IPS DF 4.7 (cell line): Measurements from ENCODE around the gene NECTIN1.
"Not testable (repeated sequence)": the region's sequence is repeated elsewhere in the genome, so short reads cannot be mapped to it uniquely, and the experiment has no call there.

Experiments
- DNase-seq: peaks from one replicate; pipeline ENCODE4 v3.0.0-alpha.2; 2013; ENCODE audit warnings: low spot score; ENCODE audit errors: extremely low read depth

Gene NECTIN1

DNA sequence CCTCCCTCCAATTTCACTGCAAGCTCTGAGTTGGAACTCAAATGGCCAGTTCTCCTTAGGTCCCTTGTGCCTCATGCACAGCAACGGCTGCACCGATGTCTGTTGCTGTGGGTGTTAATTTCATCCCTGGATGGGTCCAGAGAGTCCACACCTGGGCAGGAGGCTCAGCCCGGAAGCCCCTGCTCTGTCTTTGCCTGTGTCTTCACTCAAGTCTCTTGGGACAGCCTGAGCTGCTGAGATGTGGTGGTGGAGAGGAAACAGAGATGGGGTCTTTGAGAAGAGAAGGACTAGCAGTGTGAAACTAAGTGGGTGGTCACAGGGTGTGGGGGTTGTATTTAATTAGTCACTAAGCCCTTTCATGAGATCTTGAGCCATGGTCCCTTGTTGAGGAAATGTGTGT lies 109.3 kb downstream of the NECTIN1 start:
- DNase-seq, result no peak

DNA sequence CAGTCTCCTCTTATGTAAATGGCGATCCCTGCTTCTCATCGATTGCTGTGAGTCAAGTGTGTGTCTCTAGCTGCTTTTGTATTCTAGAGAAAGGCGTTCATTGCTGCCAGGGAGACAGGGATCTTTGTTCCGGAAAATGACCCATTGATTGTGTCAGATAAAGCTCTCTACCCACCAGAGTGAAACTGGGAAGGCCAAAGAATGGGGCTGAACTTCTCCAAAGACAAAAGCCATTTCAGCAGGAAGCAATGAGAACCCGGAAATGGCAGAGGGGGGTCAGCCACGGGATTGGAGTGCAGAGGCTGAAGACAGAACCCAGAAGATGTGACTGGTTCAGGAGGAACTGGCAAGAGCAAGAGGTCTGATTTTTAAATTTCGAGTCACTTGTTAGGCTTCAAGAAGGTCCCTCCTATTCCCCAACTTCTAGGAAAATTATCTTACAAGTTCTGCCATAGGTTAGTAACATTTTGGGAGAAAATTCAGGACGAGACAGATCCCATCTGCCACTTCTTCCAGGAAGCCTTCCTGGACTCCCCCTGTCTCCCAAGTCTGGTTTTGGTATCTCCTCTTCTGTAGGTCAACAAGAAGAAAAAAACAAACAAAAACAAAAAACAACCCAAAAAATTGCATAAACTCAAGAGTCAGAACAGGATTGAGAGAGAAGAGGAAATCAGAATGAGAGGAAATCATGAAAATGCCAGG lies 110.6 kb downstream of the NECTIN1 start:
- DNase-seq, result no peak

DNA sequence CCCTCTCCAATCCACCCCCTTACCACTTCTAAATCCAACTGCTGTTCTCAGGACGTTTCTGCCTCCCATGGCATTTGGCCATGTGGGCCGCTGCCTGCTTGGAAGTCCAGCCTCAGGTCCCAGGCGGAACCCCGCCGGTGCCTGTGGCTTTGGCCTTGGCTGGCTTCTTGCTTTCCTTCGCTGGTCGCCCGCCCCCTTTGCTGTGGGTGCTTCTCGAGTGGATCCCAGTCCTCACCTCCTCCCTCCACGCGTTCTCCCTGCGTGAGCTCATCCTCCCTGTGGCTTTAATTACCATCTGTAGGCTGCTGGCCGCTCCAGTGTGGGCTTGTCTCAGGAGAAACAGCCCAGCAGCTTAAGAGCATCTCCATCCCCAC lies 111.7 kb downstream of the NECTIN1 start:
- no peak for DNase-seq

DNA sequence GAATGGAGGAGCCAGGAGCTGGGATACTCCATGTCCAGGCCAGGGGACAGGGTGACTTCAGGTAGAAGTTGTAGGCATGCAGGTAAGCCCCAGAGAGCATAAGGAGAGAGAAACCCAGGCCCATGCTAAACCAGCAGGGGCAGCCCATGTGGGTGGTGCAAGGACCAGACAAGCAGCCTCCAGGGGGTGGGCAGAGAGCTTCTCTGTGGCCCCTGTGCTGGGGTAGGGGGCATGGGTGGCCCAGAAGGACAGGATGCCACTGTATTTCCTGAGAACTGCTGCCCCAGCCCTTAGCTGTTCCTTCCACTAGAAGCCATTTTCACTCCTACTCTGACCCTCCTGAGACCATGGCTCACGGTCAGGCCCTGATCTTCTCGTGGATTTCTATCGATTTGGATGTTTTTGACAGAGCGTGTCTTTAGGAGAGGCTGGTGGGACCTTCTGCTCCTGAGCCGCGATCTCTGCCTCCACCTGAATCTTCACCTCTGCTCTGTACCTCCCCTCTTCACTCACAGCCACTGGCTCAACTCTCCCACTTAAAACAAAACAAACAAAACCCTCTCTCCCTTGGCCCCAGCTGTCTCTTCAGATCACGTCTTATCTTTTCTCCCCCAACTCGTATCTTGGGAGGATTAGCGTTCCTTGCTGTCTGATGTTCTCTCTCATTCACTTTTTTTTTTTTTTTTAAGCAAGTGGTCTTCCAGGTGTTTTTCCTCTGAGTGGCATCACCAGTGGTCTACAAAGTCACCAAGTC lies 112.2 kb downstream of the NECTIN1 start:
- DNase-seq, result no peak

DNA sequence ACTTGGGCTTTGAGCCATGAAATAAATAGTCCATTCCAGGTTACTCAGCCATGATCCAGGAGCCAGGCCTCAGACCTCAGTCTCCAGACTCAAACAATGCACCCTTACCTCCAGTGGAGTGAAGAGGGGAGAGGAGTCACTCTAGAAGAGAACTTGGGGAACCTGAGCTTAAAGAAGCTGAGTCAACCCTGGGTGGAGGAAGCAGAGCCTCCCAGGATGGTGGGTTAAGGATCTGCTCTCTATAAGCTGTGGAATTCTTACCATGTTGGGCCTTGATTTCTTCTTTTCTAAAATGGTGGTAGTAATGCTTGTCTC lies 113.2 kb downstream of the NECTIN1 start:
- no peak for DNase-seq

DNA sequence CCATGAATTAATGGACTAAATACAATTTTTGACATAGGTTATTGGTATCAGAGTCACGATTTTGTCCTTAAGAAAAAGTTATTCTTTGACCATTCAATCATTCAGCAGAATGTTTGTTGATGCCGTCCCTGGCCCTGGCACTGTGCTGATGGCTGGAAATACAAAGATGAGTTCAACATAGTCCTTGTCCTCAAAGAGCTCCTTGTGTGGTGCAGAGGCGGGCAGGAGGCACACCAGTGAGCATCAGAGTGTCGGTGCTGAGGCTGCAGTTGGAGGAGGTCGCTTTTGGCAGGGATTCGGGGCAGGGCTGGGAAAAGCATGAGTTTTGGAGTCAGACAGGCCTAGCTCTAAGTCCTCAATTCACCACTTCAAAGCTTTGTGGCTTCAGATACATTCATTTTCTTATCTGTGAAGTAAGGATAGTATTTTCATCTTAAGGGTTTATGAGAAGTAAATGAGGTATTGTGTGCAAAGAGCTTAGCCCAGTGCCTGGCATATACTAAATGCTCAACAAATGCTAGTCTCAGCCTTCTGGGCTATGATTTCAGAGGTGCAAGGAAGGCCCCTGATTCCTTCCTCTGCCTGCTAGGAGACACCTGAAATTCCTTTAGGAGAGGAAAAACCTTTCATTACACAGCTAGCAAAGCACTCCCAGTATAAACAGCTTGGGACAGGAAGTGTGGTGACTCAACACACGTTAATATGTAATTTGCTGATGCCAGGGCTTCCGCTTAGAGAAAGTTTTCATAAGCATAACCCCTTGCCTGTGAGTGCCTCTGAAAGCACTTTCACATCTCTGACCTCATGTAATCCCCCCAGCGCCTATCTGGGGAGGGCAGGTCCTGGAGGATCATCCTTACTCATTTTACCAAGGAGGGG lies 113.8 kb downstream of the NECTIN1 start:
- no peak for DNase-seq

DNA sequence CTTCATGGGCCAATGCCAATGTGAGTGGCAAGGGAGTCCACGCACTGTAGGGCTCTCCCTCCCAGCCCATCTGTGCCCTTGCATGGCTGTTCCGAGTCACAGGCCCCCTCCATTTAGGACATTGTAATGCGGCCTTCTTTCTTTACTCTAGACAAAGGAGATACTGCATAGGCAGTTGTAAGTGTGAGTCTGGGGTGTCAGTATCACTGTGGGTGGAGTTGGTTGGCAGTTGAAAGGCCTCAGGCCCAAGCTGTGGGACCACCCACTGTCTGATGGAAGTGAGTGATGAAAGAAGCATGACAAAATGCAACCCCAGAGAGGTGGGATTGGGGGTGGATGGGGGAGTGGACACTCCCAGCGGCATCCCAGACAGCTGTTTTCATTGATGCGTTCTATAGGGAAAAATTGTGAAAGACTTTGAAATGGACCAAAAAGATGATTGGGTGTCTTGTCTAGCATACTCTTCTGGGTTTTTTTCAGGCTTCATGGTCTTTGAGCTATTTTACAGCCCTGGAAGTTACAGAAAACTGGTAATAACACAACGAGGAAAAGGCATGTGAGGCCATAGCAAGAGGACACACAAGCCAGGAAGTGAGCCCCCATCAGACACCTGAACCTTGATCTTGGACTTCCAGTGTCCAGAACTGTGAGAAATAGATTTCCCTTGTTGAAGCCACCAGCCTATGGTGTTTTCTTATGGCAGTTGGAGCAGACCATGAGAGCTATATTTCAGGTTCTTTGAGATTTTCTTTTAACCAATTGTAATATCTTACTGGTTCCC lies 114.6 kb downstream of the NECTIN1 start:
- DNase-seq, result no peak

DNA sequence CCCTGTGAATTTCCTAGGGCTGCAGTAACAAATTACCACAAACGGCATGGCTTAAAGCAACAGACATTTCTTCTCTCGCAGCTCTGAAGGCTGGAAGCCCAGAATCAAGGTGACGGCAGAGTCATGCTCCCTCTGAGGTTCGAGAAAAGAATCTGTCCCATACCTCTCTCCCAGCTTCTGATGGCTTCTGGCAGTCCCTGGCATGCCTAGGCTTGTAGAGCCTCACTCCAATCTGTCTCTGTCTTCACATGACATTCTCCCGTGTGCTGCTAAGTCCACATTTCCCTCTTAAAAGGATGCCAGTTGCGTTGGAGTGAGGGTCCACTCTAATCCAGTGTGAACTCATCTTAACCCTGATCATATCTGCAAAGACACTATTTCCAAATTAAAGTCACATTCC lies 116.2 kb downstream of the NECTIN1 start:
- DNase-seq, result no peak

DNA sequence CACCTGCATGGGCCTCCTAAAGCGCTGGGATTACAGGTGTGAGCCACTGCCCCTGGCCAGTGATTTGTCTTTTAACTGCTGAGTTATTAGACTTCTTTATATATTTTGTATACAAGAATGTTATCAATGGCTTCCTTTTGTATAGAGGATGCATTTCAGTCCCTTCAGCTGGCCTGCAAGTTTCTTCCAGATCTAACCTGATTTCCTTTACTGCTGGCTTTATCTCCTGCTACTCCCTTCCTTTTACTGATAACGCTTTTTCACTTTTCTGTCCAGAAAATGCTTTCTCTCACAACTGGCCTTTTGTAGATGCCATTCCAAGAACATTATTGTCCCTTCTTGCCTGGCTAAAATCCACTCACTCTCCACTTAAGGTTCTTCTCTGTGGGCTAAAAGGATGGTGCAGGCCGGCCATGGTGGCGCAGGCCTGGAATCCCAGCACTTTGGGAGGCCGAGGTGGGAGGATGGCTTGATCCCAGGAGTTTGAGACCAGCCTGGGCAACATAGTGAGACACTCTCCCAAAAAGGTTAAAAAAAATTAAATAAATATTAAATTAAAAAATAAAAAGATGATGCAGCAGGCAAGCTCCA lies 118.1 kb downstream of the NECTIN1 start:
- no peak for DNase-seq

DNA sequence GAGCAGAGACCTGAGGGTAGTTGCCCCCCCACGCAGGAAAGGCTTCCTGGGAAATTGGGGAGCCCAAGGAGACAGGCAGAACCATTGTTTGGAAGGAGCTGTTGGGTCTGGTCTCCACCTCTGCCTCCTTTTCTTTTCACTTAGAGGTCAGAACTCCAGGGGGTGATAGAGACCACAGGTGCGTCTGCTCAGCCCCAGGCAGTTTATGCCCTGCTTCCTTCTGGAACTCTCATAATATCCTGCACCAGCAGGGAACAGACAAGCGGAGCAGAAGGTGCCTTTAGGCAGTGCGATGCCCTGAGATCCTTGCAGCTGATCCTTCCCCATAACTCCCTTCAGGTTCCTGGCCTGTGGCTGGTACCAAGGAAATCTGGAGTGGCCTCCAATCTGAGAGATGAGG lies 120.2 kb downstream of the NECTIN1 start:
- DNase-seq, result no peak

DNA sequence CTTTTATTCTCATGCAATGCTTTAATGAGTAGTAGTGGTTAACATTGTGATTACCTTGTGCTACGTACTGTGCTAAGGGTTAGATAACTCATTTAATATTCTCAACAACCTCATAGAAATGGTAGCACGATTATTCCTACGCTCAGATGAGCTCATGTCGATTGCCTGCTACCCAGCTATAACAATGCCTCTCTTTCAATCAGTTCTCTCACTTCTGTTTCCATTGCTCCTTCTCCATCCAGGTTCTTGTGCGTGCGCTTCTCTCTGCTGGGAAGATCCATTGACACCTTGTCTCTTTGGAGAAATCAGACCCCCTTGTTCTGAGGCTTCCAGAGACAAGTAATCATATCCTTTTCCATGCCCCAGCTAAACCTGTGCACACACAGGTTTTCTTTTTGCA lies 120.8 kb downstream of the NECTIN1 start:
- no peak for DNase-seq

DNA sequence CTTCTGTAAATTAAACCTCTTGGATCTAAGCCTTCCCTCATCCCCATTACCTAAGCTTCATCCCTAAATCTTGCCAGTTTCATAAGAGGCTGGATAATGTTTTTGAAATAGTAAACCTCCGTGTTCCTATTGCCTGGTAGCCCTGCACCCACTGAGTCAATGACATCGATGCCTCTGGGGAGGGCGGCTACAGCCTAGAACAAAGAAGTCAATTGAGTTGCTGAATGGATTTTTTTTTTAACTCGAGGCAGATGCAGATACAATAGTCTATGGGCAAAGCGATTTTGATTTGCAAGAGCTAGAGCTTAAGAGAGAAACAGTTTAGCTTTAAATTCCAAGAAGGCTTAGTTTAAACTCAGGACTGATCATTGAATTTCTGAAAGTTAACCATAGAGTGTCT lies 121.3 kb downstream of the NECTIN1 start:
- no peak for DNase-seq

DNA sequence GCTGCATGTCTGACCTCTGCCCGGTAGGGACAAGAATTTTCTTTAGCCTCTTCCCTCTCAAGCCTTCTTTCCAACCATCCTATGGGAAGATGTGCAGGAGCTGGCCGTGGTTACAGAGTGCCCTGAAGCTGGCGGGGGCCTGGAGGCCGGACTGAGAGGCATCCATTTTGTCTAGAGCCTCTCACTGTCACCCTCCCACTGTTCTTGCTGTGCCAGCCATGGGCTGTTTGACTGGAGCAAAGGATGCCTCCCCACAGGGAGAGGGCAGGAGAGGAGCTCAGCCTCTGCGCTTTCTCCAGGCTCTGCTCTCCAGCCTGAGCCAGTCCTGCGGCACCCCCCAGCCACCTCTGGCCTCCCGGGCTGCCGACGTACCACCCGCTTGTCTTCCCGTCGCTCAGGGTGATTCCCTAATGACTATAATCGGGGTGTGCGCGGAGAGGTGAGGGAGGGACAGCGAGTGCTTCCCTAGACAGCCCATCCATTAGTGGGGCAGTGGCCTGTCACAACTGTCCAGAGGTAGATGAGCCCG lies 123.8 kb downstream of the NECTIN1 start:
- DNase-seq, result no peak

DNA sequence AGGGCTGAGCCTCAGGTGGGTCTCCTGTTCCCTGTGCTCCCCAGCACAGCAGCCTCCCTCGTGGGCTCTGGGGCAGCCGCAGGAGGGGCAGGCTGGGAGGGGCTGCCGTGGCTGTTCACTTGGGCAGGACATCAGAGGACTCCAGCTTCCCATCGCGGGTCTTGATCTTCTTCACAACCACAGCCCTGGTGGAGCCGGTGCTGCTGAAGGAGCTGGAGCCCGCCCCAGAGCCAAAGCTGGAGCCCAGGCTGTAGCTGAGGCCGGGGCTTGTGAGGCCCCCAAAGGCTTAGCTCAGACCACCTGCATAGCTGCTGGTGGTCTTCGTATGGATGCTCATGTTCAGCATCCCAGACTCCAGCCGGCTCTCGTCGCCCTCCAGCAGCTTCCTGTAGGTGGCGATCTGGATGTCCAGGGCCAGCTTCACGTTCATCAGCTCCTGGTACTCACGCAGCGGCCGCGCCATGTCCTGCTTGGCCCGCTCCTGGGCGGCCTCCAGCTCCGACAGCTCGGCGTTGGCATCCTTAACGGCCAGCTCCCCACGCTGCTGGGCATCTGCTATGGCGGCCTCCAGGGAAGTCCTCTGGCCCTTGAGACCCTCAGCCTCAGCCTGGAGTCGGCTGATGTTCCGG lies 126.1 kb downstream of the NECTIN1 start:
- no peak for DNase-seq

DNA sequence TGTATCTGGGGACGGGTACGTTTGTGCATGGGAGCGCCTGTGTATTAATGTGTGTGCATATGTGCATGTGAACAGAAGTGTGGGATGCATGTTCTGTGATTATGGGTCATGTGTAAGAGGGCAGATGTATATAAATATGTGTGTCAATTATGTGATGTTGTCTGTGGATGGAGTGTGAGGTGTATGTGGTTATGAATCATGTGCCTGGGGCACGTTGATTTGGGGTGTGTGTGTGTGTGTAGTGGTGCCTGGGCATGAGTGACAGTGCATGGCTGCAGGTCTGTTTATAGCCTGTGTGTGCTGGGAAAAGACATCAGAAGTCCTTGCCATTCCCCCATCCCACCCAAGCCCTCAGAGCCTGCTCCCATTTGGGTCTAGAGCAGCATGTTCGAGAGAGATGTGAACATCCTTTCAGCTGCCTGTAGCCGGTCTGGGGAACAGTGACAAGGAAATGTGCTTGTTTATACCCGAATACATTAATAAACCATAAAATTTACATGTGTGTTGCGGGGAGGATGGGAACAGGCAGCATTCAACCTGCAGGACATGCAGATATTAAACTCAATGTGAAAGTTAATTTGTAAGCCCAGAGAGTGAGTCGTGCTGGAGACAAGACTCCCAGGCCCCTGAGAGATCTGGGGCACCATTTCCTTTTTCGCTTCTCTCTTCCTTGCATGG lies 129.0 kb downstream of the NECTIN1 start:
- DNase-seq, result no peak

DNA sequence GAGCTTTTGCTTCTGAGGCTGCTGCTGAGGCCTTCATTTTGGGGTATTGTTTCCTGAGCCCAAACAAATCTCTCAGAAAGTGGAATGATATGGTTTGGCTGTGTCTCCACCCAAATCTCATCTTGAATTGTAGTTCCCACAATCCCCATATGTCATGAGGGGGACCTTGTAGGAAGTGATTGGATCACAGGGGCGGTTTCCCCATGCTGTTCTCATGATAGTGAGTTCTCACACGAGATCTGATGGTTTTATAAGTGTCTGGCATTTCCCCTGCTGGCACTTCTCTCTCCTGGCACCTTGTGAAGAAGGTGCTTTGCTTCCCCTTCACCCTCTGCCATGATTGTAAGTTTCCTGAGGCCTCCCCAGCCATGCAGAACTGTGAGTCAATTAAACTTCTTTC lies 133.1 kb downstream of the NECTIN1 start:
- DNase-seq, result not testable (repeated sequence)

DNA sequence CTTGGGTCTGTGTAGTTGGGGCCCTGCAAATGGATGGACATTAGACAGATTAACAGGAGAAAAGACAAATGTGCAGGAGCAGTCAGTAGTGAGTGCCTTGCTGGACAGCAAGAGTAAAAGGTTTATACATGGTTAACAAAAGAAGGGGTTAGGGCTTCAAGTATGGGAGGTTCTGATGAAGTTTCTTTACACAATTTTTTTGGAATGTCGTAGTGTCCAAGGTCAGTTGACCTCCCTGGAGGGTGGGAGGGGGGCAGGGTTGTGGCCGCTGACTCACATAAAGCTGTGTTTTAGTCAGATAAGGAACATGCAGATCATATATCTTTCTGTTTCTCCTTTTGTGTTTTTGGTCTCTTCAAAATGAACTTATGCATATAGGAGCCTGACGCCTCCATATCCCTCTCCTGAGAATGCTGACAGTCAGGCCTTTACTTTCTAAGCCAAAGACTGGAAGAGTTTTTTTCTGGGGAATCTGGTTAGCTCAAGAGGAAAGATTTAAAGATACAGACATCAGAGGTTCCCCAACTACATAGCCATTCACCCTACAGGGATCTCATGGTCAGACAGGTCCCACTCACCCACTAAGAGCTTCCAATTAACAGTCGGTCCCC lies 134.3 kb downstream of the NECTIN1 start:
- no peak for DNase-seq

DNA sequence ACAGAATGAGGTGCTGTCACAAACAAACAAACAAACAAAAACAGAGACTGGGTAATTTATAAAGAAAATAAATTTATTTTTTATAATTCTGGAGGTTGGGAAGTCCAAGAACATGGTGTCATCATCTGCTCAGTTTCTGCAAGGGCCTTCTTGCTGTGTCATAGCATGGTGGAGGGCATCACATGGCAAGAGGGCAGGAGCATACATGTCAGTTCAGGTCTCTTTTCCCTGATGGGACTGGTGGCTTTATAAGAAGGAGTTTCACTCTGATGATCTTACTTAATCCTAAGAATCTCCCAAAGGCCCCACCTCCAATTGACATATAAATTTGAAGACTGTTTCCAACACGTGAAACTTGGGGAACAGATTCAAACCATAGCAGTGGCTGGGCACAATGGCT lies 135.7 kb downstream of the NECTIN1 start:
- no peak for DNase-seq

DNA sequence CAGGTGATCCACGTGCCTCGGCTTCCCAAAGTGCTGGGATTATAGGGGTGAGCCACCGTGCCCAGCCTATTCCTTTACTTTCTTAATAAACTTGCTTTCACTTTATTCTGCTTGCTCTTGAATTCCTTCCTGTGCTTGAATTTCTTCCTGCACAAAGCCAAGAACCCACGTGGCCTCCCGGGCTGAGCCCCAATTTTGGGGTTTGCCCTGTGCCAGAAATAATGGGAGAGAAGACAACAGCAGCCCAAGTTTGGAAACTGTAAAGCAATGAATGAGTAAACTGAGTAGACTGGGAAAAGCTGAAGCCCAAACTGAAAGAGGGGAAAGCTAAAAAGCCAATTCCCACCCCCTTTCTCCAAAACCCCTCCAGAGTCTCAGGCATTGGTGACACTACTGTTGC lies 136.4 kb downstream of the NECTIN1 start:
- DNase-seq, result no peak
